NCI-H82 (cell line): ENCODE results near the gene GRM4.
"Not testable (repeated sequence)": the region's sequence is repeated elsewhere in the genome, so short reads cannot be mapped to it uniquely, and the experiment has no call there.

Source experiments
- DNase-seq: peaks from one replicate; lab custom pipeline; 2025; lab: John Stamatoyannopoulos, UW

GRM4 gene

DNA sequence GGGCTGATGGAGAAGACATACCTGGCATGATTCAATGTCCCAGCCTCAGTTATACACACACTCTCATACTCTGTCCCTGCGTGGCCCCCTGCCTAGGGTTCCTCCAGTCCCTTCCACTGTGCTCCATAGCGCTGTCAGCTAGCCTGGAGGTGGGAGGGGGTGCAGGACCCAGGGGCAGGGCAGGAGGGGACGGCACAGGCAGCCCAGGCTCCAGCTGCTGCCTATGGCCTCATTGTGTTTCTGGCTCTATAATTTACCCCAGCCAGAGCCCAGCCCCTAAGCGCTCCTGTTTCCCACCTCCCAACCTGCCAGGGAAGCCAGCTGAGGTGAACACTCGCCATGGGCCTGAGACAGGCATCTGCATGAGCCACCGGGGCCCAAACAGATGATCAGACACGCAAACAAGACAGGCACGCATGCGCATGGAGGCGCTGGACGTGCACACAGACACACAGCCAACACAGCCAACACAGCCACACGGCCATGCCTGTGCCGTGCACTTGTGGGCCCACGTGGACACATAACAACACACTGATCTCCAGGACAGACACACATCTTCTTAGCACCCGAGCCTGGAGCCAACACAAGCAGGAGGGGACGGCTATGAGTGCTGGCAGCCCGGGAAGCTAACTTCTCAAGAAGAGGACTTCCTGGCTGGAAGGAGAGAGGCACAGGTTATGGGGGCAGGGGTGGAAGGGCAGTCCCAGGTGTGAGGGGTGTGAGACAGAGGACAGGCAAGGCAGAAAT lies 124.9 kb downstream of the GRM4 start:
- DNase-seq: peak; percentile 34

DNA sequence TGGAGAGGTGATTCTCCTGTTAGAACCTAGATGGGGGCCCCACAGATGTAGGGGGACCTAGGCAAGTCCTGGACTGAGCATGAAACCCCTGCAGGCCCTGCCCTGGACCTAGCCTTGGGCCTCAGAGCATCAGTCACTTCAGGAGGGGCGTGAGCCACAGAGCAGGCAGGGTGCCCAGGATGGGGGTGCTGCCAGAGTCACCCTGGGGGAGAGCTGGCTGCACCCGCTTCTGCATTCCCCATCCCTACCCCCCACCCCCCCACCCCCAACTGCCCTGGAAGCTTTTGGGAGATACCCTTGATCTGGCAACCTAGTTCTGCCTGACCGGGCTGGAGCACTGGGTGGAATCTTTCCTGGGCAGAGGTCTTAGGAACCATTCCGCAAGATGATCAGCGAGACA lies 125.6 kb downstream of the GRM4 start:
- DNase-seq: no peak

GRCh38 chr6:34018961-34019606 lies 126.8 kb downstream of the GRM4 start:
- DNase-seq: no peak

DNA sequence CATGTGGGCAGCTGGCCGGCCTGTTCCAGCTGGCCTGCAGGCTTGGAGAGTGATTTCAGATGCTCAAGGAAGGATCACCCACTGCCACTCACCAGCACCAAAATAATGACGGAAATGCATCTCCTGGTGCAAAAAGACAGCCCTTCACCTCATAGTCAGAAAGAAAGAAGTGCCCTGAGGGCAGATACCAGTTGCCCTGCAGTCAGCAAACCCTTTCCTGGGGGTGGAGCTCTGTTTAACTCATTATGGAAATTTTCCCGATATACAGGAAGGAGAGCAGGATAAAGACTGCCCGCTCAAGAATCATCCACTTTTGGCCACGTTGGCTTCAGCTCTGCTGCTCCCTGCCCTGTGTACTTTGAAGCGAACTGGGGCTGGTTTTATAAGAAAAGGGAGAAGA lies 127.9 kb downstream of the GRM4 start:
- no peak for DNase-seq

DNA sequence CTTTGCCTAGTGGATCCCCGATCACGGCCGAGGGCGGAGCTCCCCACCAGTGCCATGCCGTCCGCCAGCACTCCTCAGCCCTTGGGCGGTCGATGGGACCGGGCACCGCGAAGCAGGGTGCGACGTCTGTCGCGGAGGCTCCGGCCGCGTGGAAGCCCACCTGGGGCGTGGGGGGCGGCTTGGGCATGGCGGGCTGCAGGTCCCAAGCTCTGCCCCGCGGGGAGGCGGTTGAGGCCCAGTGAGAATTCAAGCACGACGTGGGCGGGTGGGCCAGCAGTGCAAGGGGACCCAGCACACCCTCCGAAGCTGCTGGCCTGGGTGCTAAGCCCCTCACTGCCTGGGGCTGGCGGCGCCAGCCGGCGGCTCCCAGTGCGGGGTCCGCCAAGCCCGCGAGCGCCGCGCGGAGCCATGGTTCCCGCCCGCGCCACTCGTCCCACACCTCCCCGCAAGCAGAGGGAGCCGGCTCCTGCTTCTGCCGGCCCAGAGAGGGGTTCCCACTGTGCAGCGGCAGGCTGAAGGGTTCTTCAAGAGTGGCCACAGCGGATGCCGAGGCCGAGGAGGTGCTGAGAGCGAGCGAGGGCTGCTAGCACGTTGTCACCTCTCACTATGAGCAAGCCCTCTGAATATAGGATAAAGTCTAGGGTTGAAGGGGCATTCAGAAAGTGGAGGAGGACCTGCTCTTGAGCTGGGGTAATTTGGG lies 128.6 kb downstream of the GRM4 start:
- DNase-seq: no peak

GRCh38 chr6:34016573-34016972 lies 129.3 kb downstream of the GRM4 start:
- not testable (repeated sequence) for DNase-seq

GRCh38 chr6:34015586-34015985 lies 130.3 kb downstream of the GRM4 start:
- DNase-seq: no peak

DNA sequence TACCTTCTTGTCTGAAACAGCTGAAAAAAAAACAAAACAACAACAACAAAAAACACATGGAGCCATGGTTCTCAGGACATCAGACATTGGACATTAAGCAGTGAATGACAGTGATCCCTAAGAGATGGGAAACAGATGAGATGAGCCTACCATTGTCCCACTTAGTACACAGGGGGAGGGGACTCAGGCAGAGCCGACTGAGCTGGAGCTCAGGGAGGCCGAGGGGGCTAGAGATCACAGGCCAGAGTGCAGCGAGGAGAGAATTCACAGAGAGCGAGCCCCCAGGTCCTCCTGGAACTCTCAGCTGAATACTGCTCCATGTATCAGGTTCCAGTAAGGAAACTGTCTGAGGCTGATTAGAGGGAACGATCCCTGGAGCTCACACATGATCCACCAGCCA lies 134.6 kb downstream of the GRM4 start:
- DNase-seq: peak; percentile 71

DNA sequence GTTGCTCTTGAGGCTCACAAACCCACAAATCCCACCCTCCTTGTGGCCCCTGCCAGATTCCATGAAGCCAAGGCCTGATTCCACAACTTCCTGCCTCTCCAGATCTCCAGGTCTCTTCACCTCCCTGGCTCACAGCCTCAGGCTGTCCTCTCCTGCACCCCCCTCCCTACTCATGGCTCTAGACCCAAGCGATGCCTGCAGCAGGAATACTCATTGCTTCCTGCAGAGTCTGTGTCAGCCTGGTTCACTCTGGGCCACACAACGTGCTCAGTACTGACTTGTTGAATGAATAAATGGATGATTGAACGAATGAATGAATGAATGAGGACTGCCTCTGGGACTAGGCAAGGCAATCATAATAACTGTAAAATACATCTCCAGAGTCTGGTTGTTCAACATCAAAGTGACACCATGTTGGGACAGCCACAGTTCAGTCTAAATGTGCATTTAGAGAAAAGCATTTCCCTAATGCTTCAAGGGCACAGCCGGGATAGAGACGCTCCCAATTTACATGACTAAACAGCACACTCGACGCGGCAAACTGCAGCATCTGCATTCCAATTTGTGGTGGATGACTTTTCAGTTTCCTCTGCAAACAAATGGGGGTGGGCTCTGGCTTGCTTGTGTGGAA lies 139.9 kb downstream of the GRM4 start:
- DNase-seq: no peak

DNA sequence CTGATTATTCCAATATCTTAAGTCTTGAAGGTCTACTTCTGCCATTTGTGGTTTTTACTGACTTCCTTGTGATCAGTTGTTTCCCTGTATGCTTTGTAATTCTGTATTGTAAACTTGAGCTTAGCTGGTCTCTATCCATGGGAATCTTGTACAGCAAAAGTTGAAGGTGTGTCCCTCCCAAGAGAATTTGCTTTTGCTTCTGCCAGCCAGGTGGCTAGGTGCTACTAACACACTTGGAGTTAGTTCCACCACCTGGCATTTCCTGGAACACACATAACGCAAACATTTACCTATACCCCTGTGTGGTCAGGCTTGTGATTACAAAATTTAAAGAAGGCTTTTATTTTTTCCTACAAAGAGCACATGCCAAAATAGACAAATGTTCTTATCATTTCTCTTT lies 141.2 kb downstream of the GRM4 start:
- DNase-seq: no peak

DNA sequence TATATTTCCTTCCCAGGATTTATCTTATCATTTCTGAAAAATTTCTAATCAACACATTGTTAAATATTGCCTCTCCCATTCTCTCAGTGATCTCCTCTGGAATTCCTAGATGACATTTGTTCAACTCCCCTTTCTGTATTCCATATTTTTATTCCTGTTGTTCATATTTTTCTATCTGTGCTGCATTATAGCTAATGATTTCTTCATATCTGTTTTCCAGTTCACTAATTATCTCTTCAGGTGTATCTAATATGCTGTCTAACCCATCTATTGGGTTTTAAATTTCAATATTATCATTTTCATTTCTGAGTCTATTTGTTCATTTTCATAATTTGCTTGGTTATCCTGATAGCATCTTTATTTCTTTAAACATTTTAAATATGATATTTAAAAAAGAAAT lies 141.9 kb downstream of the GRM4 start:
- DNase-seq: no peak

DNA sequence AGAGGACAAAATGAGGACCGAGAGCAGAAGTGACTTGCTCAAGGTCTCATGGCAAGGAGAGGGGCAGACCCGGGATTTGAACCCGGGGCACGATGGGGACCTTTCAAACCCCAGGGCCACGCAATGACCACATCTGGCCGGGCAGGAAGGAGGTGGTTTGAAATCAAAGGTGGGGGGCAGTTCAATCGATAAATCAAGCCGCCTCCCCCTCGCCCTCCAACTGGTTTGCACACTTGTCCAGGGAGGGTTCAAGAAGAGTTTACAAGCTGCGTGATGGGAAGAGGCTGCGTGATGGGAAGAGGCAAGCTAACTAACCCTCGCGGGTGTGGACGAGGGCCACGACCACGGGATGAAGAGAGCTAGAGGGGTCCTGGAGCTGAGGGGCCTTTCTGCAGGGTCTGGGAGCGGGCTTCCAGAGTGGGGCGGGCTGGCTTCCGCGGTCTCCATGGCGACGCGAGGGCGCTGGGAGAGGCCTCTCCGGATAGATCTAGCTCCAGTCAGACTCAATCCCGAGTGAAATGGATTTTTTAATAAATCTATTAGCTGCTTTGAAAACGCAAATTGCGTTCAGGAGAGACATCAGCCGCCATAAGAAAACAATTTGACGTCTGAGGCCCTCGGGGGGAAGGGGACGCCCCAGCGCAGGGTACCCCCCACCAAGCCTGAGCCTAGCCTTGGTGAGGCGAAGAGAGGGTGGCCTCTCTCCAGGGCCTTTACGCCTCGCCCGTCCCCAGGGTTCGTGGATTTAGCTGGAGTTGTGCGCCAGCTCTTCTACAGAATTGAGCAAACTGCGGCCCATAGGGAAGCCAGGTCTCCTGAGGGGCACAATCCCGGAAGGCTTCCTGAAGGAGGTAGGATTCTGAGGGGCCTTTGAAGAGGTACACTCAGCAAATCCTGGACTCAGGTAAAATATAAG lies 143.9 kb downstream of the GRM4 start:
- no peak for DNase-seq

GRCh38 chr6:34000281-34000680 lies 145.6 kb downstream of the GRM4 start:
- DNase-seq: no peak

GRCh38 chr6:33999567-33999966 lies 146.3 kb downstream of the GRM4 start:
- DNase-seq: no peak

DNA sequence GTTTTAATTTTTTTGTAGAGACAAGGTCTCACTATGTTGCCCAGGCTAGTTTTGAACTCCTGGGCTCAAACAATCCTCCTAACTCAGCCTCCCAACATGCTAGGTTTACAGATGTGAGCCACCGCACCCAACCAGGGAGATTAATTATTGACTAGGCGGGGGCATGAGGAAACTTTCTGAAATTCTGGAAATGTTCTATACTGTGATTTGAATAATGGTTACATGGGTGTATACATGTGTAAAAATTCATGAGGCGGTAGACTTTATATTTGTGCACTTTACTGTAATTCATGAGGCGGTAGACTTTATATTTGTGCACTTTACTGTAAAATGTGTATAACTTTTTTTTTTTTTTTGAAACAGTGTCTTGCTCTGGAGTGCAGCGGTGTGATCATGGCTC lies 147.2 kb downstream of the GRM4 start:
- no peak for DNase-seq

GRCh38 chr6:33997265-33997664 lies 148.6 kb downstream of the GRM4 start:
- no peak for DNase-seq

- no peak for DNase-seq
Observed at GRCh38 chr6:33996120-33996475, 149.8 kb downstream of the GRM4 start.

DNA sequence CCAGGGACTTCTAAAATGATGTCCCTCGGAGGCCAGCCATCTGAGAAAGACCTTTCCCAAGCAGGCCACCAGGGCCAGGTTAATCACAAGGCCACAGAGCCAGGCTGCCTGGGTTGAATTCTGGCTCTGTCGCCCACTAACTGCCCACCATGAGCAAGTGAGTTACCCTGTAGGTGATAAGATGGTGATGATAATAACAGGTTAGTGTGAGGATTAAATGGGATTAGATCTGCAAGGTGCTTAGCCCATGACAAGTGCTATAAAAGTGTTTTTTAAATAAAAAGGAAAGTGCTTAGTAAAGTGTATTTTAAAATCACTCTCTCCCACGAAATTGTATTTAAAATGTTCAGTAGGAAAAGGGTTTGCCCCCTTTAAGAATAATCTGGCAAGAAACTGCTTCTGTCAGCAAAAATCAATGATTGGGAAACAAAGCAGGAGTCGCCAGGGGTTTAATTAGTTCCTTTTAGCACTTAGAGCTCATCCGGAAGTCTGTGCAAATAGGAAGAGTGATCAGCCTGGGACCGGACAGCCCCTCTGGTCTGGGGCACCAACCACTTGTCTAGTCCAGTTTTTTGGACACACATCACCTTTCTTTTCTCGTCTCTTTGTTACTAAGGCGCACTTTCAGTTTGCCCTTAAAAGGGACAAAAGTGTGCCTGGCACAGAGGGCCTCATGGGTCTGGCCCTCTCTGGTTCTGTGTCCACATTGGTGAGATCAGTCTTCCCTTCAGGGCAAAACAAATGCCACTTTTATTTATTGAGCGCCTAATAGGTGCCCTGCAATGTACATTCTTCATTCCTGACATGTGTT lies 150.4 kb downstream of the GRM4 start:
- peak; percentile 39 for DNase-seq

DNA sequence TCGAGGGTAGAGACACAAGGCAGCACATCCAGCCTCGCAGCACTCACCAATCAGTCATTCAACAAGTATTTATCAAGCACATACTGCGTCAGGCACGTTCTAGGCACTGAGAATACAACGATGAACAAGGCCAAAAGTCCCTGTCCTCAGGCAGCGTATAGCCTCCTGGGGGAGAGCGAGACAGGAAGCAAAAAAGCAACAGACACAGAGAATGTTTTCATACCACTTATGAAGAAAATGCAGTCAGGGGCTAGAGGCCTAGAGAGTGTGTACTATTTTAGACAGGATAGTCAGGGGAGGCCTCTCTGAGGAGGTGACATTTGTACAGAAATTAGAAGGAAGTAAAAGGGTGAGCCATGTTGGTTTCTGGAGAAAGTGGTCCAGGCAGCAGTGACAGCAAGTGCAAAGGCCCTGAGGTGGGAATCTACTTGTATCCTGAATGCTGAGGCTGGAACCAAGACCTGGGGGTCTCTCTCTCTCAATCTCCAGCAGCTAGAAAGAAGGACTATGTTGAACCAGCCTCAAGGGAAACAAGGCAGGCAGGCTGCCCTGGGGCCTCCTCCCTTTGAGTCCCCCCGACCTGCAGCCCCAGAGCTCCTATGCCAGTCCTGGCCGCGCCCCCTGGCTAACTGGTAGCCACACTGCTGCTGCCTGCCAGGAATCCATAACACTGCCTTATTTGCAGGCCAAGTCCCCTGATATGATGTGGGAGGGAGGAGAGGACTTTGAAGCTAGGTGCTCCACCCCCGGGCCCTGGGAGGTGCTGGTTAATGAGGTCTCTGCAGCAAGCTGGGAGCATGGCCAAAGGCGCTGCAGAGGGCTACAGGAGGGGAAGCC lies 151.2 kb downstream of the GRM4 start:
- DNase-seq: no peak
